Ishikawa (cell line): ENCODE data around the gene DZIP3.

Experiments
- CREB1 ChIP-seq: IDR thresholded peaks from 2 replicates; pipeline ENCODE4 v1.6.1; 2012; ENCODE audit warnings: low read depth
- RAD21 ChIP-seq: IDR thresholded peaks from 2 replicates; pipeline ENCODE4 v1.6.1; 2012; ENCODE audit warnings: low read depth

- TF ChIP-seq RAD21 (no peak), CREB1 (no peak)
Observed at GRCh38 chr3:108598375-108598774, 8.9 kb downstream of the DZIP3 start.
